ENCODE measurements around the gene PLEKHB1. TPM values are rescaled to one million over a fixed set of nuclear protein-coding genes. Genes with fewer than 3 reads are reported as not detected.

The PLEKHB1 gene
- total and polyA plus RNA-seq, 10 of the 15 experiments (the other 5 are each of a cell fraction or from before 2014, with no cell fraction given): 0.58 to 2.6 (median 1.5) TPM; not detected in 1

DNA sequence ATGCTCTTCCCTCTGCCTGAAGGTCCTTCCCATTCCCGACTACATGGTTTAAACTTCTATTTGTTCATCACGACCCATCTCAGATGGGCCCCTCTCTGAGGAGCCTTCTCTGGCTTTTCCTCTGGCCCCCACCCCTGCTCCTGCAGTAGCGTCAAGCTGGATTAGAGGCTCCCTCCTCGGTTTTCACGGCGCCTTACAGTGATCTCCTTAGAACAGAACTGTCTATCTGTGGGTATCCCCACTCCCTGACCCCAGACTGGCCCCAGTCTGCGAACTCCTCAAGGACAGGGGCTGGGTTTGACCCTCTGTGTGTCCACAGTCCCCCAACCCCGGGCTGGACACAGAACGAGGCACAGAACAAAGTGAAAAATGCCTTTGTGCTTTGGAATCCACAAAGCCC is 2.8 kb downstream of the PLEKHB1 start:
- Histone ChIP-seq H3K27ac (ENCODE audit: control insufficient read depth, insufficient read depth) (no peak overlapping the region), H2AFZ (ENCODE audit: control insufficient read depth, low read depth, low read length) (no peak overlapping the region), H3K9me3 (replicated peaks; ENCODE audit: control insufficient read depth, insufficient read depth, low read length) (no peaks in the 10 kb centered on the region), H3K4me2 (ENCODE audit: control insufficient read depth, insufficient read depth) (no peak overlapping the region), H3K4me1 (ENCODE audit: control insufficient read depth, insufficient read depth, low read length) (no peaks in the 10 kb centered on the region), H3K79me2 (ENCODE audit: control insufficient read depth, insufficient read depth, low read length) (no peaks in the 10 kb centered on the region), H3K27me3 (replicated peaks in 1 of 2; ENCODE audit: control insufficient read depth in 2 of 2, insufficient read depth in 2 of 2, low read length in 1 of 2) (no peaks in the 10 kb centered on the region), H3K36me3 (ENCODE audit: control insufficient read depth in 2 of 2, insufficient read depth in 2 of 2, low read length in 1 of 2) (no peaks in the 10 kb centered on the region), H4K20me1 (ENCODE audit: control insufficient read depth, insufficient read depth) (no peaks in the 10 kb centered on the region), H3K9ac (ENCODE audit: control insufficient read depth, insufficient read depth, low read length) (no peak overlapping the region), H3K4me3 (no peak overlapping the region)
- ChIA-PET POLR2A (no interaction called here), SMC1A (ENCODE audit: uncharacterized antibody, unreplicated experiment) (interaction anchor here (2.5 kb wide), 1 partner anchor 23 kb away, joined by 14 read pairs; no protein-coding TSS in a partner anchor), RAD21 (ENCODE audit: unreplicated experiment) (interaction anchor here (0.8 kb wide), 1 partner anchor 23 kb away, joined by 3 read pairs; no protein-coding TSS in a partner anchor), CTCF (interaction anchor here (2.6 kb wide), 1 partner anchor 11 kb away, joined by 25 read pairs; no protein-coding TSS in a partner anchor)
- ATAC-seq: no peak
- intact Hi-C loops (cut with micrococcal nuclease; ENCODE audit: unreplicated experiment): no loop called here
- no TSS peak for BruUV-seq (replicated peaks)
- FAIRE-seq: no peak
- in situ Hi-C loops (cut with MboI): no loop called here
- DNase-seq (ENCODE audit: low read depth, low spot score): no peak
- TF ChIP-seq SIX5 (IDR thresholded peaks at IDR 0.05; ENCODE audit: low read depth, low read length, severe bottlenecking): no peak
- TF ChIP-seq, protein P1, sequence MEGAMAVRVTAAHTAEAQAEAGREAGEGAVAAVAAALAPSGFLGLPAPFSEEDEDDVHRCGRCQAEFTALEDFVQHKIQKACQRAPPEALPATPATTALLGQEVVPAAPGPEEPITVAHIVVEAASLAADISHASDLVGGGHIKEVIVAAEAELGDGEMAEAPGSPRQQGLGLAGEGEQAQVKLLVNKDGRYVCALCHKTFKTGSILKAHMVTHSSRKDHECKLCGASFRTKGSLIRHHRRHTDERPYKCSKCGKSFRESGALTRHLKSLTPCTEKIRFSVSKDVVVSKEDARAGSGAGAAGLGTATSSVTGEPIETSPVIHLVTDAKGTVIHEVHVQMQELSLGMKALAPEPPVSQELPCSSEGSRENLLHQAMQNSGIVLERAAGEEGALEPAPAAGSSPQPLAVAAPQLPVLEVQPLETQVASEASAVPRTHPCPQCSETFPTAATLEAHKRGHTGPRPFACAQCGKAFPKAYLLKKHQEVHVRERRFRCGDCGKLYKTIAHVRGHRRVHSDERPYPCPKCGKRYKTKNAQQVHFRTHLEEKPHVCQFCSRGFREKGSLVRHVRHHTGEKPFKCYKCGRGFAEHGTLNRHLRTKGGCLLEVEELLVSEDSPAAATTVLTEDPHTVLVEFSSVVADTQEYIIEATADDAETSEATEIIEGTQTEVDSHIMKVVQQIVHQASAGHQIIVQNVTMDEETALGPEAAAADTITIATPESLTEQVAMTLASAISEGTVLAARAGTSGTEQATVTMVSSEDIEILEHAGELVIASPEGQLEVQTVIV (IDR thresholded peaks at IDR 0.05; ENCODE audit: borderline replicate concordance, partially characterized antibody): no peak
- TF ChIP-seq NFYA (IDR thresholded peaks at IDR 0.05; ENCODE audit: borderline replicate concordance, low read depth, low read length): no peak
- TF ChIP-seq, protein P2, sequence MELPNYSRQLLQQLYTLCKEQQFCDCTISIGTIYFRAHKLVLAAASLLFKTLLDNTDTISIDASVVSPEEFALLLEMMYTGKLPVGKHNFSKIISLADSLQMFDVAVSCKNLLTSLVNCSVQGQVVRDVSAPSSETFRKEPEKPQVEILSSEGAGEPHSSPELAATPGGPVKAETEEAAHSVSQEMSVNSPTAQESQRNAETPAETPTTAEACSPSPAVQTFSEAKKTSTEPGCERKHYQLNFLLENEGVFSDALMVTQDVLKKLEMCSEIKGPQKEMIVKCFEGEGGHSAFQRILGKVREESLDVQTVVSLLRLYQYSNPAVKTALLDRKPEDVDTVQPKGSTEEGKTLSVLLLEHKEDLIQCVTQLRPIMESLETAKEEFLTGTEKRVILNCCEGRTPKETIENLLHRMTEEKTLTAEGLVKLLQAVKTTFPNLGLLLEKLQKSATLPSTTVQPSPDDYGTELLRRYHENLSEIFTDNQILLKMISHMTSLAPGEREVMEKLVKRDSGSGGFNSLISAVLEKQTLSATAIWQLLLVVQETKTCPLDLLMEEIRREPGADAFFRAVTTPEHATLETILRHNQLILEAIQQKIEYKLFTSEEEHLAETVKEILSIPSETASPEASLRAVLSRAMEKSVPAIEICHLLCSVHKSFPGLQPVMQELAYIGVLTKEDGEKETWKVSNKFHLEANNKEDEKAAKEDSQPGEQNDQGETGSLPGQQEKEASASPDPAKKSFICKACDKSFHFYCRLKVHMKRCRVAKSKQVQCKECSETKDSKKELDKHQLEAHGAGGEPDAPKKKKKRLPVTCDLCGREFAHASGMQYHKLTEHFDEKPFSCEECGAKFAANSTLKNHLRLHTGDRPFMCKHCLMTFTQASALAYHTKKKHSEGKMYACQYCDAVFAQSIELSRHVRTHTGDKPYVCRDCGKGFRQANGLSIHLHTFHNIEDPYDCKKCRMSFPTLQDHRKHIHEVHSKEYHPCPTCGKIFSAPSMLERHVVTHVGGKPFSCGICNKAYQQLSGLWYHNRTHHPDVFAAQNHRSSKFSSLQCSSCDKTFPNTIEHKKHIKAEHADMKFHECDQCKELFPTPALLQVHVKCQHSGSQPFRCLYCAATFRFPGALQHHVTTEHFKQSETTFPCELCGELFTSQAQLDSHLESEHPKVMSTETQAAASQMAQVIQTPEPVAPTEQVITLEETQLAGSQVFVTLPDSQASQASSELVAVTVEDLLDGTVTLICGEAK (IDR thresholded peaks at IDR 0.05; ENCODE audit: borderline replicate concordance): no peak
- no peak for TF ChIP-seq ZNF274 (IDR thresholded peaks at IDR 0.05; ENCODE audit: insufficient read depth, insufficient read length)
- no peak for TF ChIP-seq EGR1 (IDR thresholded peaks at IDR 0.05; ENCODE audit: borderline replicate concordance in 1 of 2, low read depth in 2 of 2, low read length in 2 of 2)
- TF ChIP-seq DPF2 (IDR thresholded peaks at IDR 0.05): no peak
- no peak for TF ChIP-seq RAD21 (IDR thresholded peaks at IDR 0.05; ENCODE audit: insufficient read depth, low read depth, low read length)
- WGBS (ENCODE audit: insufficient coverage, insufficient replicate concordance, low lambda C conversion rate, missing lambda C conversion rate): 45% methylated on average over 9 of the region's 9 CpGs
